GM23338 (cell line): Measurements from ENCODE around the gene ZNF804A. TPM values are rescaled to one million over a fixed set of nuclear protein-coding genes. Genes with fewer than 3 reads are reported as not detected.

Experiments used
- ATAC-seq: fragments of 200-7000 bp; cut with Tn5 transposase; 3 replicates; pipeline ENCODE4 v1.9.1; 2020
- DNase-seq: peaks from one replicate; pipeline ENCODE4 v3.0.0-alpha.2; 2015; ENCODE audit warnings: low spot score
- H2AFZ ChIP-seq: fragments of 200-600 bp; sonication (generic); 2 replicates; pipeline ENCODE4 v1.8.0; 2016; ENCODE audit warnings: antibody characterized with exemption, mild to moderate bottlenecking, moderate library complexity
- H3F3A ChIP-seq: fragments of 200-600 bp; sonication (generic); replicated peaks from 2 replicates; pipeline ENCODE4 v1.8.0; 2017; ENCODE audit warnings: antibody characterized with exemption, mixed run types, low read depth
- H3K27ac ChIP-seq: fragments of 200-600 bp; sonication (generic); 2 replicates; pipeline ENCODE4 v1.6.1; 2016; ENCODE audit warnings: low read depth
- H3K27me3 ChIP-seq: fragments of 200-600 bp; sonication (generic); 2 replicates; pipeline ENCODE4 v1.8.0; 2016; ENCODE audit warnings: mild to moderate bottlenecking, mixed run types, moderate library complexity; ENCODE audit not compliant: insufficient read depth
- H3K36me3 ChIP-seq: fragments of 200-600 bp; sonication (generic); 2 replicates; pipeline ENCODE4 v1.8.0; 2016; ENCODE audit warnings: mild to moderate bottlenecking; ENCODE audit not compliant: insufficient read depth
- H3K4me1 ChIP-seq: fragments of 200-600 bp; sonication (generic); 2 replicates; pipeline ENCODE4 v1.8.0; 2016; ENCODE audit warnings: mild to moderate bottlenecking, moderate library complexity; ENCODE audit not compliant: insufficient read depth
- H3K4me2 ChIP-seq: fragments of 200-600 bp; sonication (generic); 2 replicates; pipeline ENCODE4 v1.7.1; 2017; ENCODE audit warnings: mixed run types
- H3K4me3 ChIP-seq: fragments of 200-600 bp; sonication (generic); 2 replicates; pipeline ENCODE4 v1.6.1; 2016; ENCODE audit warnings: mixed run types
- H3K79me2 ChIP-seq: fragments of 200-600 bp; sonication (generic); replicated peaks from 2 replicates; pipeline ENCODE4 v1.8.0; 2017; ENCODE audit warnings: mild to moderate bottlenecking; ENCODE audit not compliant: insufficient read depth
- H3K9me2 ChIP-seq: fragments of 200-600 bp; sonication (generic); 2 replicates; pipeline ENCODE4 v1.8.0; 2017; ENCODE audit not compliant: insufficient read depth
- H4K20me1 ChIP-seq: fragments of 200-600 bp; sonication (generic); replicated peaks from 2 replicates; pipeline ENCODE4 v1.8.0; 2017; ENCODE audit warnings: mild to moderate bottlenecking; ENCODE audit not compliant: insufficient read depth
- H3K27ac Mint-ChIP-seq: 2 replicates; pipeline ENCODE4 v1.8.0; 2020; ENCODE audit warnings: inconsistent platforms, mild to moderate bottlenecking, moderate library complexity, mixed read lengths
- H3K27me3 Mint-ChIP-seq: 3 replicates; pipeline ENCODE4 v1.8.0; 2022; ENCODE audit warnings: low read depth, mild to moderate bottlenecking, moderate library complexity, mixed read lengths, inconsistent platforms; ENCODE audit not compliant: insufficient read depth, poor library complexity
- H3K36me3 Mint-ChIP-seq: 3 replicates; pipeline ENCODE4 v1.8.0; 2021; ENCODE audit warnings: low read depth, mild to moderate bottlenecking, inconsistent platforms, moderate library complexity, mixed read lengths
- H3K4me1 Mint-ChIP-seq: 3 replicates; pipeline ENCODE4 v1.8.0; 2020; ENCODE audit warnings: mild to moderate bottlenecking, inconsistent platforms, mixed read lengths
- H3K4me3 Mint-ChIP-seq: 3 replicates; pipeline ENCODE4 v1.8.0; 2021; ENCODE audit warnings: moderate library complexity, mild to moderate bottlenecking, inconsistent platforms, mixed read lengths
- H3K9me3 Mint-ChIP-seq: 3 replicates; pipeline ENCODE4 v1.8.0; 2020; ENCODE audit warnings: moderate library complexity, mild to moderate bottlenecking, inconsistent platforms, mixed read lengths
- CREB1 ChIP-seq: fragments of 250-450 bp; sonication (Bioruptor Pico); IDR thresholded peaks from 2 replicates; pipeline ENCODE4 v1.5.0; 2020; ENCODE audit warnings: low read depth, mild to moderate bottlenecking, moderate library complexity
- ETS1 ChIP-seq: IDR thresholded peaks from 2 replicates; pipeline ENCODE4 v1.6.1; 2016; ENCODE audit warnings: antibody characterized with exemption
- EZH2 ChIP-seq: fragments of 200-600 bp; sonication (generic); IDR thresholded peaks from one replicate; pipeline ENCODE4 v1.8.0; 2017; ENCODE audit warnings: antibody characterized with exemption, mild to moderate bottlenecking, low read depth; ENCODE audit not compliant: unreplicated experiment
- EZH2phosphoT487 ChIP-seq: fragments of 200-600 bp; sonication (generic); IDR thresholded peaks from one replicate; pipeline ENCODE4 v1.8.1; 2018; ENCODE audit warnings: antibody characterized with exemption; ENCODE audit not compliant: unreplicated experiment
- JUNB ChIP-seq: IDR thresholded peaks from one replicate; pipeline ENCODE4 v1.6.1; 2016; ENCODE audit warnings: antibody characterized with exemption; ENCODE audit not compliant: unreplicated experiment
- NANOG ChIP-seq: IDR thresholded peaks from 2 replicates; pipeline ENCODE4 v1.6.1; 2016; ENCODE audit warnings: antibody characterized with exemption, borderline replicate concordance
- POLR2AphosphoS5 ChIP-seq: IDR thresholded peaks from 2 replicates; pipeline ENCODE4 v1.6.1; 2016; ENCODE audit warnings: antibody characterized with exemption, low read depth
- REST ChIP-seq: IDR thresholded peaks from one replicate; pipeline ENCODE4 v1.6.1; 2018; ENCODE audit warnings: antibody characterized with exemption; ENCODE audit not compliant: unreplicated experiment
- STAT1 ChIP-seq: IDR thresholded peaks from one replicate; pipeline ENCODE4 v1.6.1; 2016; ENCODE audit warnings: antibody characterized with exemption; ENCODE audit not compliant: unreplicated experiment
- ZNF114 ChIP-seq: fragments of 250-450 bp; sonication (Bioruptor Pico); IDR thresholded peaks from 2 replicates; pipeline ENCODE4 v1.5.0; 2020; ENCODE audit warnings: mild to moderate bottlenecking, moderate library complexity
- ZNF331 ChIP-seq: fragments of 250-450 bp; sonication (Bioruptor Pico); IDR thresholded peaks from 2 replicates; pipeline ENCODE4 v1.5.0; 2020; ENCODE audit warnings: low read depth, mild to moderate bottlenecking, moderate library complexity
- ZNF462 ChIP-seq: fragments of 250-450 bp; sonication (Bioruptor Pico); IDR thresholded peaks from 2 replicates; pipeline ENCODE4 v1.5.0; 2020; ENCODE audit warnings: mild to moderate bottlenecking, moderate library complexity
- polyA plus RNA-seq: library from polyadenylated mRNA; unstranded; fragments of >200 nt; fragmentation: Nextera tagmentation; extraction: Ambion mirVana; gene quantifications from 2 replicates; pipeline ENCODE4 v1.2.1, GENCODE V29; 2016
- total RNA-seq: library from RNA; depleted of rRNA; stranded (reverse); fragments of >200 nt; shearing (Covaris generic); gene quantifications from 2 replicates; pipeline ENCODE4 v1.2.3, GENCODE V29; 2014
- TF ChIP-seq, protein P1 (sequence below), 2 experiments: fragments of 200-600 bp in 1 of 2; sonication (generic) in 1 of 2; conservative IDR thresholded peaks; 2 replicates each; pipeline versions ENCODE4 v1.5.1 to v1.6.1; 2016 to 2017; ENCODE audit warnings: antibody characterized with exemption in 2 of 2, low read depth in 2 of 2, mild to moderate bottlenecking in 2 of 2, moderate library complexity in 1 of 2

Gene ZNF804A
- total and polyA plus RNA-seq, 2 experiments from 2014 or later = not detected

DNA sequence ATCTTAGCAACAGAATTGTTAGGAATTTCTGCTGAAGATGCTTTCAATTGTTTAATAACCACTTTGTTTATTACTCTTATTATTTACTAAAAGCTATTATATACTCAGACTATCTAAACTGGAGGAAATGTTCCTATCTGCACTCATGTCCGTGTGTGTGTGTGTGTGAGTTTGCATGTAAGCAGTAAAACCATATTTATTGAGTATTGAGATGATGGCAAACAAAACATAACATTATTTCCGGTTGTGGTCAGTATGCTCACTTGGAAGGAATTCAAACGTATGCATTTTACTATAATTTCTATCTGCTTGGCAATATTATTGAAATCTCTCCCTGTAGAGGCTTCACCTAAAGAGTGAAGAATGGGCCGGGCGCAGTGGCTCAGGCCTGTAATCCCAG, 43.0 kb upstream of the ZNF804A start:
- H3K27ac Mint-ChIP-seq = no peak overlapping the region
- Histone ChIP-seq H3K36me3 (no peaks in the 10 kb centered on the region), H3K4me2 (no peak overlapping the region), H3F3A (no peaks in the 10 kb centered on the region), H4K20me1 (no peaks in the 10 kb centered on the region), H3K4me3 (no peak overlapping the region), H3K27ac (no peak overlapping the region), H3K79me2 (no peaks in the 10 kb centered on the region), H3K9me2 (0 out of 2 replicates have a peak, but pooled peaks cover 5% of the 10 kb centered on the region), H3K27me3 (no peaks in the 10 kb centered on the region), H2AFZ (no peak overlapping the region), H3K4me1 (no peaks in the 10 kb centered on the region)
- H3K4me3 Mint-ChIP-seq = no peak overlapping the region
- H3K36me3 Mint-ChIP-seq = no peaks in the 10 kb centered on the region
- DNase-seq = no peak
- peaks cover 5% of the 10 kb centered on the region; the same call in 2 of the 3 replicates for H3K4me1 Mint-ChIP-seq
- no peak for TF ChIP-seq EZH2
- TF ChIP-seq NANOG = no peak
- TF ChIP-seq STAT1 = no peak
- TF ChIP-seq CREB1 (CRISPR knock-in tag) = no peak
- no peak for TF ChIP-seq POLR2AphosphoS5
- TF ChIP-seq, protein P1, sequence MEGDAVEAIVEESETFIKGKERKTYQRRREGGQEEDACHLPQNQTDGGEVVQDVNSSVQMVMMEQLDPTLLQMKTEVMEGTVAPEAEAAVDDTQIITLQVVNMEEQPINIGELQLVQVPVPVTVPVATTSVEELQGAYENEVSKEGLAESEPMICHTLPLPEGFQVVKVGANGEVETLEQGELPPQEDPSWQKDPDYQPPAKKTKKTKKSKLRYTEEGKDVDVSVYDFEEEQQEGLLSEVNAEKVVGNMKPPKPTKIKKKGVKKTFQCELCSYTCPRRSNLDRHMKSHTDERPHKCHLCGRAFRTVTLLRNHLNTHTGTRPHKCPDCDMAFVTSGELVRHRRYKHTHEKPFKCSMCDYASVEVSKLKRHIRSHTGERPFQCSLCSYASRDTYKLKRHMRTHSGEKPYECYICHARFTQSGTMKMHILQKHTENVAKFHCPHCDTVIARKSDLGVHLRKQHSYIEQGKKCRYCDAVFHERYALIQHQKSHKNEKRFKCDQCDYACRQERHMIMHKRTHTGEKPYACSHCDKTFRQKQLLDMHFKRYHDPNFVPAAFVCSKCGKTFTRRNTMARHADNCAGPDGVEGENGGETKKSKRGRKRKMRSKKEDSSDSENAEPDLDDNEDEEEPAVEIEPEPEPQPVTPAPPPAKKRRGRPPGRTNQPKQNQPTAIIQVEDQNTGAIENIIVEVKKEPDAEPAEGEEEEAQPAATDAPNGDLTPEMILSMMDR (conservative IDR thresholded peaks at IDR 0.05; ENCODE audit: low read depth in 2 of 2) = no peak
- TF ChIP-seq EZH2phosphoT487 = no peak
- TF ChIP-seq ZNF114 (CRISPR knock-in tag) = no peak
- no peak for TF ChIP-seq REST
- TF ChIP-seq ETS1 = no peak
- no peak for TF ChIP-seq ZNF462 (CRISPR knock-in tag)
- no peak for TF ChIP-seq ZNF331 (CRISPR knock-in tag)
- no peak for TF ChIP-seq JUNB
- ATAC-seq = no peak
- H3K9me3 Mint-ChIP-seq = no peaks in the 10 kb centered on the region
- peaks cover 4% of the 10 kb centered on the region for H3K27me3 Mint-ChIP-seq
